ENCODE results near the gene WNT9B. TPM values are rescaled to one million over a fixed set of nuclear protein-coding genes. Genes with fewer than 3 reads are reported as not detected.
A peak's percentile ranks its signal among the peaks of the same experiment; 100 is the strongest.

Gene WNT9B
- total RNA-seq, result 1 to 10 TPM in 1 of 2 donors, under 1 TPM in 1; 0.53 to 3.8 TPM
- long read RNA-seq, partial matches to known transcripts, result 0 of 2 reads
- long read RNA-seq, other reads (novel, unspliced or antisense), result 2 of 2 reads

- intact Hi-C loops (cut with DNase I), result no loop called here
- DNase-seq (peak; percentile 54), ATAC-seq (peak; percentile 41 to 74)
Observed at GRCh38 chr17:46851029-46851741, at the start of gene WNT9B. Gene WNT9B, plus strand, starts transcription at chr17:46851583. Its CDS starts 56 bp downstream, at chr17:46851639.

GRCh38 chr17:46802800-46803199, 48.6 kb upstream of the WNT9B start:
- DNase-seq, result no peak
- intact Hi-C loops (cut with DNase I), result no loop called here
- ATAC-seq, result no peak

- DNase-seq (no peak), ATAC-seq (no peak)
- intact Hi-C loops (cut with DNase I), result no loop called here
Observed at GRCh38 chr17:46803544-46803943, 47.8 kb upstream of the WNT9B start.

- DNase-seq (no peak), ATAC-seq (no peak)
- intact Hi-C loops (cut with DNase I), result no loop called here
Observed at GRCh38 chr17:46805771-46806170, 45.6 kb upstream of the WNT9B start.

- DNase-seq (no peak), ATAC-seq (no peak)
- intact Hi-C loops (cut with DNase I), result no loop called here
Observed at GRCh38 chr17:46809110-46809571, 42.2 kb upstream of the WNT9B start.

DNA sequence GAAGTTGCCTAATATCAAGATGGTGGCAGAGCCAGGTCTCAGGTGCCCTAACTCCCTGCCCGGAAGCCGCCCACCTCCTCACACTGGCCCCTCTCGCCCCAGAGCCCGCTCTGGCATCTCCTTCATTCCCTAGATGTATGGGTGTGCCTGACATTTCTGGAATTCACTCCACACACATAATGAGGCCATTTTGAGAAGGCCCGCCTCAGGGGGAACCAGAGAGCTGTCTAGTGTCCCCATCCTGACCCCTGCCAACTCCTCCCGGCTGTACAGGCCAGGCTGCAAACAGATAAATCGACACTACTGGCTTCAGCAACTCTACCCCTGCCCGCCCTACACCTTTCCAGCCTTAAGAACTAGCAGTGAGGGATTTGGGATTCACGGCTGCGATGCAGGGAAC, 40.5 kb upstream of the WNT9B start:
- ATAC-seq, result no peak
- DNase-seq, result no peak
- intact Hi-C loops (cut with DNase I), result no loop called here

DNA sequence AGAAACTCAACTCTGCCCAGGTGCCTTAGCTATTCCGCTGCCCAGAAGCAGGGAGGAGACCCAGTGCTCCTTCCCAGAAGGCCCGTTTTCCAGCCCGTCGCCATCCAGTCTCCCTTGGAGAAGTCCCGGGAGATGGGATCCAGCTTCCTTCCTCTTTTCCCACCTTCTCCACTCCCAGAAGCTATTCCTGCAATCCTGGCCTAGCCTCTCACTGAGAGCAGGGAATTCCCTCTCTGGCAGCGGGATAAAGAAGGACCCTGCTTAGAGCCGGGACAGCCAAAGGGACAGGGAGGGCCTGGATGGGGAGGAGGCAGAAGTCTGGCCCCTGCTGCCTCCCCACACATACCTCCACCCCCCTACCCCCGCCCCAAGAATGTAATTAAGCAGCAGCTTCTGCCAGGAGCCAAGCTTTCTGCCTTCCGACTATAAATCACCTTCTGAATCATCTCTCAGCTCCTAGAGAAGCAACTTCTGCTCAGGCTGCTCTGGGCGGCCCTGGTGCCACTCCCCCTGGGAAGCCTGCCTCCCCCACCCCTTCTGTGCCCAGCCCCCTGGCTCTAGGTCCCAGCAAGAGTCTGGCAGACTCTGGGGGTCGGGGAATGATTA, 39.3 kb upstream of the WNT9B start:
- peak in 1 of 2 donors; percentile 77 for ATAC-seq
- intact Hi-C loops (cut with DNase I), result no loop called here

DNA sequence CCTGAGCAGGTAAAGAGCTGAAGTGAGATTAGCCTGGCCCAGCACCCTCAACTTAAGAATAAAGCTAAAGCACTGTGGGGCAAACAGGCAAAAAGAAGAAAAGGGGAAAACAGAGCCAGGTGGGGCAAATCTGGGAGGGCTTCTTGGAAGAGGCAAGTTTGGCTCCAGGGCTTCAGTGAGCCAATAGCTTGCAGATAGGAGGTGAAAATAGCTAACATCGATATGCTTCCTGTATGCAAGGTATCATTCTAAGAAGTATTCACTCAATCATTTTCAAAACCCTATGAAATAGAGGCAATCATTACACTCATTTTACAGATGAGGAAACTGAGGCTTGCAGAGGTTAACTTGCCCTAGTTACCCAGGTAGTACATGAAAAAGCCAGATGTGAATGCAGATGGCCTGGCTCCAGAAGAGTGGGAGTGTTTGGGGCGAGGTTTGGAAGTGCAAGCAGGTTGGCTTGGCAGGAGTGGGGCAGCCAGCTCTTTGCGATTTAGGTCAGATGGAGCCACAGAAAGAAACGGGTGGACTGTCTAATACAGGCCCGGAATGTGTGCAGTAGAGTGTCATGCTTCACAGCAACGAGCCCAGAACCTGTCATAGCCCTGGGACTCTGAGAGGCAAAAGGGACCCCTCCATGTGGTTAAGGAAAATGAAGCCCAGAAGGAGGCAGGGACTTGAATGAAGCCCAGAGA, 38.6 kb upstream of the WNT9B start:
- intact Hi-C loops (cut with DNase I), result no loop called here
- peak in 1 of 2 donors; percentile 38 for ATAC-seq
- DNase-seq, result no peak

More for the DNA sequence above, 39.3 kb upstream of the WNT9B start:
- no peak for DNase-seq

- ATAC-seq (no peak), DNase-seq (no peak)
- intact Hi-C loops (cut with DNase I), result no loop called here
Observed at GRCh38 chr17:46813920-46814319, 37.5 kb upstream of the WNT9B start.

GRCh38 chr17:46814446-46814845, 36.9 kb upstream of the WNT9B start:
- no peak for ATAC-seq
- intact Hi-C loops (cut with DNase I), result no loop called here
- no peak for DNase-seq

DNA sequence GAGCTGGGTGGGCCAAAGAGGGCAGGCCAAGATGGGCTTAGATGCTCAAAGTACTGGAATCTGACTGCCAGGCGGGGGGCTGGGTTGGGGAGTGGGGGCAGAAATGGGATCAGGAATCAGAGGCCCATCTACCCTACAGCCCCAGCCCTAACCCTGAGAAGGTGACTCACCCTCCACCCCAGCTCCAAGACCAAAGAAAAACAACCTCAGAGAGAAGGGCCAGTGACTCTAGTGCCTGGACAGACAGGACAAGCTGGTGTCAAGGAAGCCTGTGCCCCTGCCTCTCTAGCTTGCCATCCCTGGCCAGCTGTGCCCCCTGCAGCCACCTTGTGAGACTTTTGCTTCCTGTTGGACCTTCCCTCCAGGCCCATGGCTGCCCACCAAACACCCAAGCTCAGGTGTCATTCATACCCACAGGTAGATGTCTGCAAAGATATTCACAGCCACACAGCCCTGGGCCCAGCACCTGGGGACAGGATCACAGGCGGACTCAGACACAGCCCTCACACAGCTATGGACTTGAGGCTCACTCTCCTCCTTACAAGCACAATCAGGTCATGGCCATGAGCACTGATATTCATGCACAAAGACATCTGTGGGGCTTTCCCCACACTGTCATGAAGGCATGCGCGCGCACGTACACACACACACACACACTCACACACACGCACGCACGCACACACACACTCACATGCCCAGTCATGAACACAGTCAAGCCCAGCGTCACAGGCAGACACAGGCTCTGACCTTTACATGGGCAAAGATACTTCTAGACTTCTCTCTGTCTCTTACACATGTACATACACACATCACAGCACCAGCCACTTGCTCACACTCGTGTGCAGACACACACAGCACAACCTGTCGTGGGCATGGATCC, 35.7 kb upstream of the WNT9B start:
- ATAC-seq, result no peak
- intact Hi-C loops (cut with DNase I), result loop anchor here in 1 of 2 donors (5.0 kb wide), 1 partner anchor 48 kb away; no protein-coding TSS in a partner anchor
- no peak for DNase-seq

- ATAC-seq, result no peak
- intact Hi-C loops (cut with DNase I), result loop anchor here in 1 of 2 donors (5.0 kb wide), 1 partner anchor 50 kb away; no protein-coding TSS in a partner anchor
Observed at GRCh38 chr17:46817151-46817900, 34.1 kb upstream of the WNT9B start.

DNA sequence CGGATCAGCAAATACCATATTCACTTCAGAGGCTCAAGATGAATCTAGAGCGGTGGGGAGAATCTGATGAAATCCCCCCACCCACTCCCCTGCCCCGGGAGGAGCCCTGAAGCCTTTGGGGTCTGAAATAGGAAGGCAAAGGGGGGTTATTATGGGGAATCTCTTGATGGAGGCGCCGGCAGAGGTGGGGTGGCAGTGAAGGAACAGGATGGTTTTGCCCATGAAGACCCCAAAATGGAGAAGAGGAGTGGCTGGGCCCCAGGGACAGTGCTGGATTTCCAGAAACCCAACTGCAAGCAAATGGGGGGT, 33.5 kb upstream of the WNT9B start:
- ATAC-seq (no peak), DNase-seq (no peak)
- intact Hi-C loops (cut with DNase I), result loop anchor here in 1 of 2 donors (5.0 kb wide), 1 partner anchor 51 kb away; no protein-coding TSS in a partner anchor

More at GRCh38 chr17:46817151-46817900, 34.1 kb upstream of the WNT9B start:
- no peak for DNase-seq

DNA sequence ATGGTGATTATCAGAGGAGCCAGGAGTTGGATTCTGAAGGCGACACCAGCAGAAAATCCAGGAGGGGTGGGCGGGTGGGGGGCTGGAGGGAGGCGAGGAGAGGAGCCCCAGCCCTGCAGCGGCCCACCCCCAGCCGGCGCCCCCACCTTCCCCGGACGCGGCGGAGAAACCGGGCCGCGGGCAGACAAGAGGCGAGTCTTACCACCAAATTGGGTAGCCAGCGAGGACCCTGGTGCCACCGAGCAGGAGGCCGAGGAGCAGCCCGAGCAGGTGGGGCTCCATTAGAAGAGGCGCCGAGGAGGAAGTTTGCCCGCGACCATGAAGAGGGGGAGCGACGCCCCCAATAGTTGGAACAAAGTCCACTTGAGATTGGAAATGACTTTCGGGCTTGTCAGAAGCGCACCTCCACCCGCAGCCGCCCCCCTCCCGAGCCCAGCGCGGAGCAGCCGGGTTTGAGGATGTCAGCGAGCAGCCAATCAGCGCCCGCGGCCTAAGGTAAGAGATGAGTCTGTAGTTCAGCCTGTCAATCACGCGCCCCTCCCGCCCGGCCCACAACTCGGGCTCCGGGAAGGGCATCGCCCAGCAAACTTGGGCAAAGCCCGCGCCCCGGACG, 33.0 kb upstream of the WNT9B start, which contains the start of gene WNT3:
TSS of gene WNT3 (minus strand) at position 377 of the 613 bp plus-strand sequence. CDS start at position 282, 95 bp downstream.
- ATAC-seq, result peak; percentile 38 to 69

DNA sequence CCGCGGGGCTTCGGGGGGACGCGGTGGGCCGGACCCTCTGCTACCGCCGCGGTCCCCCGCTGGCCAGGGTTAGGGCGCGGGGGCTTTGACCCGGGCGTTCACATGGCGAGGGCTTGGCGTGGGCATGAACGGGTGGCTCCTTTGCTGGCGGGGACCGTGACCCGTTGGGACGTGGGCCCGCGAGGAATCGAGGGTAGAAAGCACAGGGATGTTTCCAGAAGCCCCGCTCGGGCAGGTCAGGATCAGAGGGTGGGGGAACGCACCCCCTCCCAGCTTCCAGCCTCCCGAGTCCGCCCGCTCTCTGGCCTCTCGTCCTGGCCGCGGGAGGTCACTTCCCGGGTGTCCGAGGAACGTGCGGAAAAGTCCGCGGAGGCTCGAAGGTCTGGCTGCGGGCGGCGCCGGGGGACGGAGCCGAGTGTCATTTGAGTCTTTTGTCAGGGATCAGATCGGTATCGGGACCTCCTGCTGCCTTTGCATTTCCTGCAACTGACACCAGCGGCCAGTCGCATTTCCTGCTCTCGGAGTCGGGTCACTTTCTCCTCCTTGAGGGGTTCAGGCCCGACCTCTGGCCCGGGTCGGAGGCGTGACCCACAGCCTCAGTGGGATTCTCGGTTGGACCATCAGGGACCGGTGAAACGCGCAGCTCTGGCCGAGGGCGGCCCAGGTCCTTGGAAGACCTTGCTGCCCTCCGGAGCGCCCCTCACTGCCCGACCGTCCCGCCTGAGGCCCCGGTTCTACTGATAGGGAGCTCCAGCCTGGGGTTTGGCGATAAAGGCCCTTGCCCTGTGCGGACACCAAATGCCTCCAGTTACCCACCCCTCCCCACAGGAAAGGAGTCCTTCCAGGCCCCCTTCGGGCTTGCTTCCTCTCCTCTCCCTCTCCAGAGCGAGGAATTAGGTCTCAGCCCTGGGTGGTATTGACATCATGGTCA, 32.2 kb upstream of the WNT9B start:
- no peak for DNase-seq
- ATAC-seq, result peak; percentile 12 to 39
- intact Hi-C loops (cut with DNase I), result loop anchor here in 1 of 2 donors (5.0 kb wide), 1 partner anchor 52 kb away; no protein-coding TSS in a partner anchor

More for the DNA sequence above, 33.0 kb upstream of the WNT9B start, which contains the start of gene WNT3:
- intact Hi-C loops (cut with DNase I), result loop anchor here in 1 of 2 donors (5.0 kb wide), 1 partner anchor 51 kb away; no protein-coding TSS in a partner anchor
- DNase-seq, result peak; percentile 38

- intact Hi-C loops (cut with DNase I), result loop anchor here in 1 of 2 donors (5.0 kb wide), 1 partner anchor 53 kb away; no protein-coding TSS in a partner anchor
- DNase-seq (no peak), ATAC-seq (no peak)
Observed at GRCh38 chr17:46819906-46820351, 31.5 kb upstream of the WNT9B start.

All from left cardiac atrium (tissue), 4 donors.